ENCODE measurements around the gene ALX3.

- TF ChIP-seq, protein P1, sequence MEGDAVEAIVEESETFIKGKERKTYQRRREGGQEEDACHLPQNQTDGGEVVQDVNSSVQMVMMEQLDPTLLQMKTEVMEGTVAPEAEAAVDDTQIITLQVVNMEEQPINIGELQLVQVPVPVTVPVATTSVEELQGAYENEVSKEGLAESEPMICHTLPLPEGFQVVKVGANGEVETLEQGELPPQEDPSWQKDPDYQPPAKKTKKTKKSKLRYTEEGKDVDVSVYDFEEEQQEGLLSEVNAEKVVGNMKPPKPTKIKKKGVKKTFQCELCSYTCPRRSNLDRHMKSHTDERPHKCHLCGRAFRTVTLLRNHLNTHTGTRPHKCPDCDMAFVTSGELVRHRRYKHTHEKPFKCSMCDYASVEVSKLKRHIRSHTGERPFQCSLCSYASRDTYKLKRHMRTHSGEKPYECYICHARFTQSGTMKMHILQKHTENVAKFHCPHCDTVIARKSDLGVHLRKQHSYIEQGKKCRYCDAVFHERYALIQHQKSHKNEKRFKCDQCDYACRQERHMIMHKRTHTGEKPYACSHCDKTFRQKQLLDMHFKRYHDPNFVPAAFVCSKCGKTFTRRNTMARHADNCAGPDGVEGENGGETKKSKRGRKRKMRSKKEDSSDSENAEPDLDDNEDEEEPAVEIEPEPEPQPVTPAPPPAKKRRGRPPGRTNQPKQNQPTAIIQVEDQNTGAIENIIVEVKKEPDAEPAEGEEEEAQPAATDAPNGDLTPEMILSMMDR (IDR thresholded peaks at IDR 0.05; ENCODE audit: low read depth, low read length) = no peak
- TF ChIP-seq POLR2A (IDR thresholded peaks at IDR 0.05; ENCODE audit: extremely low read depth, insufficient read length) = no peak
Measured at GRCh38 chr1:110038271-110038670, 32.2 kb downstream of the ALX3 start.
